NCI-H2029 treated with DMSO at 0.1 percent for 48 hours (cell line): ENCODE results near the gene BRD3OS.

Experiments used
- DNase-seq: peaks from one replicate; lab custom pipeline; 2025; lab: John Stamatoyannopoulos, UW

BRD3OS gene

GRCh38 chr9:134052491-134052890 lies 27.2 kb downstream of the BRD3OS start:
- no peak for DNase-seq

DNA sequence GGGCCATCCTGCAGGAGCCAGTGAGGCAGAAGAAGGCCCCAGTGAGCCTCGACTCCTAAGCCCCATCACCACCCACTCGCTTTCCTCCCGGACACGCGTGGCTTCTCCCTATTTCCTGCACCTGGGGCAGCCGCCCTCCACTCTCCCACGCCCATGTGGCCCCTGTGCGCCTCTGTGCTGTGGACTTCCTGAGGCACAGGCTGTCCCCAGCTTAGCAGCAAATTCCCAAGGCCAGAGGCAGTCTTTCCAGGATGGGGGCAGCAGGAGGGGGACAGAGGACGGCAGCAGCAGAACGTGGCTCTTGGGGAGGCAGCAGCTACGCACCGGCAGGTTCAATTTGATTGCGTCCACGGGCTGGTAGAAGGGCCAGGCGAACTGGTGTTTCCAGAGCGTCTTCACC lies 27.7 kb downstream of the BRD3OS start:
- DNase-seq = no peak

- no peak for DNase-seq
Measured at GRCh38 chr9:134053401-134053871, 28.2 kb downstream of the BRD3OS start.

DNA sequence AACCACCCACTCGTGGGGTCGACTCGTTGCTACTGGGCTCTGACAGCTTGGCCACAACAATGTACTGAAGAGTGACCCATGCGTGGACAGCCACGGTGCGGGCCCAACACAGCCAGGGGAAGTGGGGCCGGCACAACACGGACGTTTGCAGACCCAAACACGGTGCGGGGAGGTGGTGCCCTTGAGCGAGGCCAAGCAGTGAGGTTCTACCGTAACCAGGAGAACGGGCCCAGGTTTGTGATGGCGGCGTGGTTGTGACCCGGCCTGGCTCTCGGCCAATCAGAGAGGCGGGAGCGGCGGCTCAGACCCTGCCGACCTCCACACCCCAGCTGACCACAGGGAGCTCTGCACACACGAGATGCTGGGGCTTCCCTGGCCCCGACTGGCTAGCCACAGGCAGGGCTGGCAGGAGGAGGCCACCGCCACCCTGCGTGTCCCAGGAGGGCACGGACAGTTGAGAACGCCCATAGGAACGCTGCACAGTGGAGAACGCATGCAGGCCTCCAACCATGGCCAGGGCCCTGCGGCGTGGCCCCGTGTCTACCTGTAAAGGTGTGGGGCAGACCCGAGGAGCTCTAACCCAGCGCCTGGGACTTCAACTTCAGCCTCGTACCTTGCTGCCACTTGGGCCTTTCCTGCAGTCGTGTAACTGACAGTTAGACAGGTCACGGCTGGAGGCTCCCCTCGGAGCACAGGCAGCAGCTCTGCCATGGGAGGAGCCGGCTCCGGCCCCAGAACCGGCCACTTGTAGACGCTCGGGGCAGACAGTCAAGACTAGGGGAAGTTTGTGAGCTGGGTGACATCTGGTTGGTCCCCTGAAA lies 28.9 kb downstream of the BRD3OS start:
- DNase-seq = no peak

DNA sequence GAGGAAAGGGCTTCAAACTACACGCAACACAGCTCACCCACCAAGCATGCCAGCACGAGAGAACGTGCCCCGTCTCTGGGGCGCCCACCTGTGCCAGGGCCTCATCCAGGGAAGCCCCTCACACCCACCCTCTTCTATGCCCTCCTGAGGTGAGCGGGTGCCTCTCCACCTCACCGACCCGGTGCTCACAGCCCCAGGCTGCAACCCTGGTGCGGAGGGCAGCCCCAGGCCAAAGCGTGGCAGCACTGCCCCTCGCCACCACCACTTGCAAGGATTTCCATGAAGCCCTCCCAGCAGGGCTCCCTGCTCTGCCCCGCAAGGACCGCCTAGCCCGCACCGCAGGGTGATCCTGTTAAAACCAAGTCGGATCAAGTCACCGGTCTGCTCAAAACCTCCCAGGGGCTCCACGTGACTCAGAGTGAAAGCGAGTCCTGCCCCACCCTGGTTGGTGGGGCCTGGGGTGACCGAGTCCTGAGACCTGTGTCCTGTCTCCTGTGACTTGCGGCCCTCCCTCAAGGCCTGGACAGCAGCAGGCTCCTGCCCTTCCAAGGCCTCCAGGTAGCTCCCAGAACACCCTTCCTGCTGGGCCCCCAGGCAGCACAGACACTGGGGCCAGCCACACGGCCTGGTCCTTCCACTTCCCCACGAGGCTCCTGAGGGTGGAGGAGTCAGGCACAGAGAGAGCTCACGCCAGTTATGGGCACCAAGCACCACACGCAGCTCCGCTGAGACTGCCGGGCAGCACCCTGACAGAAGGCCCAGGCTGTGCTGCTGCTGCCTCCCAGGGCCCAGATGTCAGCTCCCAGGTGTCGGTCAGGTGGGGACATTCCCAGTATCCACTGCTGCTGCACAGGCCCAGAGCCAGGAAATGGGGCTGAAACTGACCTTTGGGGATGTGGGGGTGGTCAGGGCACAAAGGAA lies 29.9 kb downstream of the BRD3OS start:
- DNase-seq = no peak

DNA sequence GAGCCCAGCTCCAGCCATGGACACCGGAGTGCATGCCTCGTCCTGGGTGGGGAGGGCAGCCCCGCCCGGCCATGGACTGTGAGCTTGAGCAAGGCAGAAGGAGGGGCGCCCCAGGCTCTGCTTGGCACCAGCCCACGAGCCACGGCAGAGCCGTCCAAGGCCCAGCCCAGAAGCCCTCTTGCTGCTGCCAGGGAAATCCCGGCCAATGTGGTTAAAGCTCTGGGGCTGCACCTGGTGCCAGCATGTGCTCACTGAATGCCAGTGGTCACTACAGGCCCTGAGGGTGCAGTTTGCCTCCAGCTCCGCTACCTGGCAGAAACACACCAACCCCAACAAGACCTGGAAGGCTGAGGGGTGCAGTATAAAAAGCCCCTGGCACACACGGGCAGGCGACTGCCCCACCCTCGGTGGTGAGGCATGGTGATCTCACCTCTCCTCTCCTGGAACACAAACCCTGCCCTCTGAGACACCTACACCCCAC lies 30.7 kb downstream of the BRD3OS start:
- DNase-seq = peak; percentile 16

- no peak for DNase-seq
Measured at GRCh38 chr9:134056483-134057306, 31.4 kb downstream of the BRD3OS start.

DNA sequence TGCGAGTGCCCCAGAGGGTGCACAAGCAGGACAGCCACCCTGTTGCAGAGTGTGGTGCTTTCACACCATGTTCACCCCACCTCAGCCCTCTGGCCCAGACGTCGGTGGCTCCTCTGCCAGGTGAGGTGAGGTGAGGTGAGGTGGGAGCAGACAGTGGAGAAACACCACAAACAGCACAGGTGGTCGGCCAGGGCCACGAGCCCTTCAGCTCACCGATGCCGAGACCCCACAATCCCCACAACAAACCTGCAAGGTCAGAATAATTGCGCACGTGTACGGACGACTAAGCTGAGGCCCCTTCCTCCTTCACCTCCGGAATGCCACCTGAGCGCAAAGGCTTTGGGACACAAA lies 32.0 kb downstream of the BRD3OS start:
- DNase-seq = no peak

GRCh38 chr9:134057751-134058701 lies 32.7 kb downstream of the BRD3OS start:
- no peak for DNase-seq

GRCh38 chr9:134058716-134059115 lies 33.4 kb downstream of the BRD3OS start:
- DNase-seq = no peak

DNA sequence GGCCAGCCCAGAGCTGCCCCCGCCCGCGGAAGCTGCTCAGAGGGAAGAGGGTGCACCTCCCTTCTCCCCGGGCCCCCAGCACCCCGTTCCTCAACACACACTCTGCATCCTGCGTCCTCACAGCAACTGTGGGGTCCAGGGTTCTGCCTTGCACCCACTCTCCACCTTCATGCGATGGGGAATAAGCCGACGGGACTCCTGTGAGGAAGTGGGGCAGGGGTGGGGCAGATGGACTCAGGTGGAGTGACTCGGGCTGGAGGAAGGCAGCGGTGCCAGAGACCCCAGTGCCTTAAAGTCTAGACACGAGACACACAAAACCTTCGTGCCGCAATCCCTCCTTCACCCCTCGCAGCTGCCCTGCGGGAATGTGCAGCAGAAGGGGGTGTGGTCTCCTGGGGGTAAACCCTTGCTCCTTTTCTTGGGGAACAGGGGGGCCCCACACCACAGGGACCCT lies 33.9 kb downstream of the BRD3OS start:
- DNase-seq = no peak

DNA sequence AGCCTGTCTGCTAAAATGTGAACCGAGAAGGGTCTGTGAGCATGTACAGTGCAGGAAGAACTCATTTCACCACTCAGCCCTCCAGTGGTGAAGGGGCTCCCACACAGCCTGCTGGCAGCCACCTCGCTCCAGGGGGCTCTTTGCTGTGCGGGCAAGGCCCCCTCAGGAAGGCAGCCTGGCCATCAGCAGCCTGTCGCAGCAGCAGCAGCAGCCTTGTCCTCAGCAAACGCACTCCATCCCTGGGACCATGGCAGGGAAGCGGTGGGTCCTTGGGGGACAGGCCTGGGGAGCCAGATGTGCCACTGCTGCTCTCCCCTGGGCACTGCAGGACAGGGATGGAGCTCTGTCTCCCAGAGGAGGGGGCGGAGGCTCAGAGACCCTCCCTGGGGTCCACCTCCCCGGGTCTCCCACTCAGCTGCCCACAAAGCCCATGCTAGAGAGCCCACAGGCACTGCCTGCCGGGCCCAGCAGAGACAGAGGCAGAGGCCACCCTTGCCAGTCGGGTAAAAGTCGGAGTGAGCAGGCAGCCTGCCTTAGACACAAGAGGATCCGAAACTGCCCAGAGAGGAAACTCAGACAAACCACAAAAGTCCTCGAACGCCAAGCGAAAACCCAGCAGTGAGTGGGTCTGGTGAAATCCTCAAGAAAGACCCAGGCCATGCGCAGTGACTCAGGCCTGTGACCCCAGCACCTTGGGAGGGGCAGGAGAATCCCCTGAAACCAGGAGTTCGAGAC lies 34.5 kb downstream of the BRD3OS start:
- DNase-seq = no peak

GRCh38 chr9:134060546-134060945 lies 35.3 kb downstream of the BRD3OS start:
- DNase-seq = no peak

GRCh38 chr9:134061019-134061687 lies 35.9 kb downstream of the BRD3OS start:
- no peak for DNase-seq

DNA sequence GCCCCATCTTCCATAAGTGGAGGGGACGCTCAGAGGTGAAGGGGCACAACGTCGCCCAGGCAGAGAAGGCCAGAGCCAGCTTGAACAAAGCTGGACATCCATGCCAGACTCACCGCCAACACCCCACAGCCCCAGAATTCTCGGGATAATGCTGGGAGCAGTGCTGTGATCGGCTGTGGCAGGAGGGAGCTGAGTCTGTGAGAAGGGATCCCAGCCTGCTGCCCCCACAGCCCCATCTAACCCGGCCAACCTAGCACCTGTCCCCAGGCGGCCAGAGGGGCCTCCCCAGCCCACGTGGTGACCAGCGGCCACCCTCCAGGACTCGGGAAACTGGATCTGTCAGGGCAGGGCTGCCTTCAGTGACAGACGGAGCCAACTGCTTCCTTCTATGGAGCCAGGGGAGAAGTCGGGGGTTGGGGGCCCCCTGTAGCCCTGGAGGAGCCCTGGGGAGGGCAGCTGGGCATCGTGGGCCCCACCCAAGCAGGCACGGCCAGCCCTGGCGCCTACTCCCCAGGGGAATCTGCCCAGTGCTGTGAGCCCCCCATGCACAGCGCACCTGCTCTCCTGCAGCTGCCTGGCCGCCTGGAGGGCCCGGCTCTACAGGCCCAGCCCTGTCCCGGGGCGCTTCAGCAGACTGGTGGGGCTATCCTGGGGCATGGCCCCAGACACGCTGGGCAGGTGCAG lies 36.5 kb downstream of the BRD3OS start:
- DNase-seq = no peak

DNA sequence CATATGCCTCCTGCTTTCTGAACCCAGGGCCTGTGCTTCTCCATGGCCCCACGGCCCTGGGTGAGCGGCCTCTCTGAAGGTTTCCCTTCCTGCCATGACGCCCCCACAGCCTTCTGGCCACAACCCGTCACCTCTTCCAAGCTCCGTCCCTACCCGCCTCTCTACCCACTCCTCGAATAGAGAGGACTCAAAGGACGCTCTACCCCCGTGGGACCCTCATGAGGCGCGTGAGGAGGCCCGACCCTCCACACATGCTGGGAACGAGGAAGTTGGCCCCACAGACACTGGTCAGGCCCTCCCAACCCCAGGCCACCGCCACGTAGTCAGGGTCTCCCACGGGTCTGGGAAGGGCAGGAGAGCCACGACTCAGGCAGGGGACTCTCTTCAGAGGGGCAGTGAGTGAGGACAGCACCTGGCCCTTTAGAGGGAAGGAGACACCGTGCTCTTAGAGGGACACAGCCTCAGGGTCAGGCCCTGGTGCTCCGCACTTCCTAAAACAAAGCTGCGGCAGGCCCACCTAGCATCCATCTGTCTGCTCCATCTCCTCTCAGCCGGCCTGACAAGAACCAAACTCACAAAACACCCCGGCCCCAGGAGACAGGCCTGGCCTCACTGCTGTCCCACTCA lies 37.3 kb downstream of the BRD3OS start:
- no peak for DNase-seq

DNA sequence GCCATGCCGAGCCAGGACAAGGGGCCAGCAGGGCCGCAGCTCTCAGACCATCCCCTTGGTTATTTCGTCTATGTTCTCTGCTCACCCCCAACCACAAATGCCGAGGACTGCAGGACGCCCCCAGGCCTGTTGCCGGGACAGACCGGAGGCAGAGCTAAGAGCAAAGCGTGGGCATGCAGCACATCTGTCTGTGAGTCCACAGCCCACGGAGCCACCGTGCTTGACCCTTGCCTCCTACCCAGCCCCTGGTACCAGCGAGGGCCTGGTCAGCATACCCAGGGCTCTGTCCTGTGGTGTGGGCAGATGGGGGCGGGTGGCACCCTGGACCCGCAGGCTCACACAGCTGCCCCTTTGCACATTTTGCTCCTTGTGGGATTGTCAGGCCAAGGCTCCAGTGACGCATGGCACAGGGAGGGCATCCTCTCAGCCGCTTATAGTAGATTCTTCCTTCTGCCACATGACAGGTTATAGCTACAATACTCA lies 37.8 kb downstream of the BRD3OS start:
- DNase-seq = no peak
